Measurements from ENCODE around the gene SLC35A2.
A peak's percentile ranks its signal among the peaks of the same experiment; 100 is the strongest.

Gene SLC35A2

DNA sequence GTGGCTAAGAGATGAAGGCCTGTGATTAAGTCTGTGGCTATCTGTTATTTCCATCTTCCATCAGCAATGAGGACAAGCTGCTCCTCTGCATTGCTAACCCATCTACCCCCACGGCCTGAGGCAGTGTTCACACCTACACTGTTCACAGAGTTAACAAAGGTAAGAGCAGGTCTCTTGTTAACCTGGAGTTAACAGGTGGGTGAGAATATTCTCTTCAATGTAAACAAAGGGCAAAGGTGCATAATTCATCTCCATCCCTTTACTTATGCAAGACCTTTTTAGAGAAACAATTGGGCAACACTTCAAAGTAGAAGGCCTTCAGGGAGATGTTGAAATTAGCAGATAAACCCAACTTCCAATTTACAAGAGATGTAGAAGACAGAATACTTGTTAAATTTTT is 2.8 kb downstream of the SLC35A2 start:
- intact Hi-C loops (cut with DNase I), result no loop called here
- DNase-seq, result no peak

DNA sequence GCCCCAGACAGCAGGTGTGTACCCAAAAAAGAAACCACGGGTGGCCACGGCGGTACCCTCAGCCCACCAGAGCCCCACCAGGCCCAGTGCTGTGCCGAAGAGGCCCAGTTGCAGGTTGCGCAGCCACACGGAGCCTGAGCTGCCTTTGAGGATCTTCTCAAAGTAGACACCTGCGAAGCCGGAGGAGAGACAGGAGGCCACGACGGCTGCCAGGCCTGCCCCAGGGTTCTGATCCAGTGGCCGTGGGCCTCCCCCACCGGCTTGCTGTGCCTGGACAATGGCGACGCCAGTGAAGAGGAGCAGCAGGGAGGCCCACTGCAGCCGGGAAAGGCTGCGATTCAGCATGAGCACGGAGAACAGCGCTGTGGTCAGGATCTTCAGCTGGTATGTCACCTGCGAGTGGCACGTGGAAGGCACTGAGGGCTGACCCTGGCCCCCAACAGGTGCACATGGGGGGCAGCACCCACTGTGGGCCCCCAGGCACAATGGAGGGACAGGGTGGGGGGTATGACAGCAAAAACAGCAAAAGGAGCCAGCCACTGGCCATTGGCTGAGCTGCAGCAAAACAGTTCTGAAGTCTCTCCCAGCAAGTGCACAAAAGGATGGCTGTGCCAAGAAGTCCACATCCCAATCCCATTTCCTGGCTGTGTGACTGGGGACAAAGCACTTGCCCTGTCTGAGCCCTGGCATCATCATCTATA is 6.2 kb downstream of the SLC35A2 start:
- DNase-seq, result no peak
- intact Hi-C loops (cut with DNase I), result no loop called here

DNA sequence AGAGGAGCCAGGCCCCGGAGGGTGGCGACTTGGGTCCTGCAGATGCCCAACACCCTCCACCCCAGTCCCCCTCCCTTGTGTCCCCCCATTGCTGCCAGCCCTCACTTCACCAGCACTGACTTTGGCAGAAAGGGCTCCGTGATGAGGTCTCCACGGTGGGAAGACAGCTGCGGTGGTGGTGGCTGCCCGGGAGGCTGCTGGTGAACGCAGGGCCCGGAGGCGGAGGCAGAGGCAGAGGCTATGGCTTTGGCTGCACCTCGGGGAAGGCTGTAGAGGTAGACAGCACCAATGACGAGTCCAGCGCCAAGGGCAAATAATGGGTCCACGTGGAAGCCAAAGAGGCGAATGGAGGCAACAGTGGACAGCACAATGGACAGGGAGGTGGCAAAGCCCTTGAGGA is 6.8 kb downstream of the SLC35A2 start:
- intact Hi-C loops (cut with DNase I), result no loop called here
- DNase-seq, result no peak

DNA sequence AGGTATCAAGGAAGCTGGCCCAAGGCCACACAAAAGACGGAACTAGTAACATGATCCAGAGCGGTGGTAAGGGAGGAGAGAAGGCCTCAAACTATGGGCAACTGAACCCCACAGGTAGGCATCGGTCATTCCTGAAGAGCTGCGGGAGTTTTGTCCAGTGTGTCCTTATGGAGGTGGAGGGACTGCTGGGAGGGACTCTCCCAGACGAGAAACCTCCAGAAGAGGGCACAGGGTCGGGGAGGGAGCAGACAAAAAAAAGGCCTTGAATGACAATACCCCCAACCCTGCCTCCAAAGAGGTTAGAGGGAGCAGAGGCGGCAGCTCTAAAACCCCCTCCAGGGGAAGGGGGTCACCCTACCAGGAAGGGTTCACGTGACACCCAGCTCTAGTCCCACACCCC is 7.3 kb downstream of the SLC35A2 start:
- intact Hi-C loops (cut with DNase I), result no loop called here
- DNase-seq, result no peak

DNA sequence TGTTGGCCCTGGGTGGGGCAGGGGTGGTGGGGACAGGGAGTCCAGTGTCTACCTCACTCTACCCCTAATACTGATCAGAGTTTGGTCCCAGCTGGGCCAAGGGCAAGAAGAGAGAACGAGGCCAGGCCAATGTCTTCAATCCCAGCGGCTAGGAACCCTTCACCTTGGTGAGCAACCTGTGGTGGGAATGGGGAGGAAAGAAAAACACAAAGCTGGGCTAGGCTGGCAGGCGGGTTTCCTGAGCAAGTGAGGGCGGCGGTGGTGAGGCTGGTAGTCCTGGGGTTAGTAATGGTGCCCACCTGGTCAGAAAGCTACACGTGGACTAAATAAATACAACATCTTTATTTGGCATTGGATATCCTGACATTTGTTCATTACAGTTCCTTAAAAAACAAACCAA is 8.2 kb downstream of the SLC35A2 start:
- intact Hi-C loops (cut with DNase I), result no loop called here

DNA sequence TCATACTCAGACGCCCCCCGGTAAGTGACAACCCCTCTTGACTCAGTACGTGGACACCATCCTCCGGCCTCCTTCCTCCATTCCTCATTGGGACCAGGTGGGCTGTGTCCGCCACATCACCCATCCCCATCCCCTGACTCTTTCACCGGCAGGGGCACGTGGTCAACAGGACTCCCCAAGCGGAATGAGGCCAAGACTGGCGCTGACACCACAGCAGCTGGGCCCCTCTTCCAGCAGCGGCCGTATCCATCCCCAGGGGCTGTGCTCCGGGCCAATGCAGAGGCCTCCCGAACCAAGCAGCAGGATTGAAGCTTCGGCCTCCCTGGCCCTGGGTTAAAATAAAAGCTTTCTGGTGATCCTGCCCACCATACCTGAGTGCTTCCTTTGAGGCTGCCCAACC is 8.7 kb downstream of the SLC35A2 start:
- no peak for DNase-seq

More for the DNA sequence above, 8.2 kb downstream of the SLC35A2 start:
- DNase-seq, result no peak

DNA sequence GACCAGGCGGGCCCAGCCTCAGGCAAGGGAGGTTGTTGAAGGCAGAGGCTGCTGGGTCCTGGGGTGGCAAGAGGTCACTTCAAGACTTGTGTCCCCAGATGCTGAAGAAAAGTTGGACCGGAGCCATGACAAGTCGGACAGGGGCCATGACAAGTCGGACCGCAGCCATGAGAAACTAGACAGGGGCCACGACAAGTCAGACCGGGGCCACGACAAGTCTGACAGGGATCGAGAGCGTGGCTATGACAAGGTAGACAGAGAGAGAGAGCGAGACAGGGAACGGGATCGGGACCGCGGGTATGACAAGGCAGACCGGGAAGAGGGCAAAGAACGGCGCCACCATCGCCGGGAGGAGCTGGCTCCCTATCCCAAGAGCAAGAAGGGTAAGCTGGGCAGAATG is 9.3 kb downstream of the SLC35A2 start:
- intact Hi-C loops (cut with DNase I), result no loop called here

More for the DNA sequence above, 8.7 kb downstream of the SLC35A2 start:
- intact Hi-C loops (cut with DNase I), result no loop called here

DNA sequence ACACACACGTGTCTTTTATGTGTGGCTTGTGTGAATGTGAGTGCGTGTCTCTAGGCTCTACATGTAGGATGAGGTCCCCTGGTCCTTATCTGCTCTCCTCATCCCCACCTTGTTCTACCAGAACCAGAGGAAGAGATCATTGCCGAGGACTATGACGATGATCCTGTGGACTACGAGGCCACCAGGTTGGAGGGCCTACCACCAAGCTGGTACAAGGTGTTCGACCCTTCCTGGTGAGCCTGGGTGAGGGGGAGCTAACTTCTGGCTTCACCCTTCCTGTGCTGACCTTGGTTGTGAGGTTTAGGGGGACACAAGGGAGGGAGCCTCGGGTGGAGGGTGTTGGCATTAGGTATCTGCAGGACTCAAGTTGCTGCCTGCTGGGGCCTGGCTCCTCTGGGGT is 10.4 kb downstream of the SLC35A2 start:
- intact Hi-C loops (cut with DNase I), result no loop called here
- DNase-seq, result no peak

More for the DNA sequence above, 9.3 kb downstream of the SLC35A2 start:
- DNase-seq, result no peak

DNA sequence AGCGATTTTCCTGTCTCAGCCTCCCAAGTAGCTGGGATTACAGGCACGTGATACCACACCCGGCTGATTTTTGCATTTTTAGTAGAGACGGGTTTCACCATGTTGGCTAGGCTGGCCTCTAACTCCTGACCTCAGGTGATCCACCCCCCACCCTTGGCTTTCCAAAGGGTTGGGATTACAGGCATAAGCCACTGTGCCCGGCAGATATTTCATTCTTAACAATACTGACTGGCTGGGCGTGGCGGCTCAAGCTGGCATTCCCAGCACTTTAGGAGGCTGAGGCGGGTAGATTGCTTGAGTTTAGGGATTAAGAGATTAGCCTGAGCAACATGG is 12.4 kb downstream of the SLC35A2 start:
- no peak for DNase-seq
- intact Hi-C loops (cut with DNase I), result loop anchor here (10.0 kb wide), 2 partner anchors 94 to 224 kb away; partner anchors contain the start of gene HDAC6

DNA sequence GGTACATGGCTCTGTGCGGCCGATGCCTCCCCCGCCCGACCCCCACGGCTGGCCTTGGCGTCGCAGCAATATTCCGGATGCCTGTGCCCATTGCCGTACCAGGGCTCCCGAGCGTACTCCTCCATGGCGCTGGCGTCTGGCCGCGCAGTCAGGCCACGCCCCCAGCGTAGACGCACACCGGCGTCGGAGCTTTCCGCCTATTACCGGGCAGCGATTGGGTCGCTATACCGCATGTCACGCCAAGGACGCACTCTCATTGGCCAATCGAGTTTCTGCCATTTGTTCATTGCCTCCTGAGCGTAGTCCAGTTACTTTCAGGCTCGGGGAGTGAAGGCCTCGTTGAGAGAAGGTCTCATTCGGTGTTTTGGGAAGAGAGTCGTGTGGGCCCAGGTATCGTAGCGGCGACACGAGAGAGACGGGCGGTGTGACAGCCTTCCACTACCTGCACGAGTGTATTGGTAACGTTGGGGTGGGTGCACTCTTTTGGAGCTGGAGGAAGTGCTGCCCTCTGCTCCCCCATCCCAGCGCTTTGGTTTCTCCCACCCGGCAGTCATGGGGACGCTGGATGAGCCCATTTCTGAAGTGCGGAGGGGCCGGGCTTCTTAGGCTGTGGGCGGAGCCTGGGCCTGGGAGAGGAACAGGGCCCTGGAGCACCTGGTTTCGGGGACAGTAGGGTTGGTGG is 13.7 kb downstream of the SLC35A2 start, which contains the start of the genes PQBP1 and TIMM17B:
Gene PQBP1, plus strand, starts transcription at position 306 of the 682 bp plus-strand sequence. CDS start 580 bp downstream, outside the sequence.
Gene TIMM17B, minus strand, starts transcription at position 144 of the 682 bp plus-strand sequence. Its CDS starts 19 bp downstream, at position 125.
- peak; percentile 84 to 96 (median 92) for DNase-seq
- intact Hi-C loops (cut with DNase I), result loop anchor here (10.0 kb wide), 2 partner anchors 93 to 223 kb away; partner anchors contain the start of gene HDAC6

DNA sequence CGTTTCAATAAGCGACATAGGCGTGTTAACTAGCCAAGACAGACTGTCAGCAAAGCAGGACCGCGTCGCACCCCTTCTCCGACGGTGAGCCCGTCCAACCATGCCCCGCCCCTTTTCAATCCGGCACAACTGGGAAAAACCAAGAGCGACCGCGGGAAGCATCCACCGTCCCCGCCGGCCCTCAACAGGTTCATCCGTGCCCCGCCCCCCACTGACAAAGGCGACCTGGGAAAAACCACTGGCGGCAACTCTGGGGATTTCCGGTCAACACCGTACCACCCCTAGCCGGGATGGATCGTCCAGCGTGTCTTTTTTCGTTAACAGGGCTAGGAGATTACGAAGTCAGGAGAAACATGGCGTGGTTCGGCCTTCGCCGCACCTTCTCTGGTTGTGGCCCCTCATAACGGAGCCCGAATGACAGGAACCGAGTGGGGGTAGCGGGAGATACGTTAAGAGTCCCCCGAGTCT is 14.3 kb downstream of the SLC35A2 start:
- intact Hi-C loops (cut with DNase I), result loop anchor here (10.0 kb wide), 2 partner anchors 92 to 222 kb away; partner anchors contain the start of gene HDAC6
- DNase-seq, result peak in 41 of 42 donors; percentile 42 to 83 (median 71)

DNA sequence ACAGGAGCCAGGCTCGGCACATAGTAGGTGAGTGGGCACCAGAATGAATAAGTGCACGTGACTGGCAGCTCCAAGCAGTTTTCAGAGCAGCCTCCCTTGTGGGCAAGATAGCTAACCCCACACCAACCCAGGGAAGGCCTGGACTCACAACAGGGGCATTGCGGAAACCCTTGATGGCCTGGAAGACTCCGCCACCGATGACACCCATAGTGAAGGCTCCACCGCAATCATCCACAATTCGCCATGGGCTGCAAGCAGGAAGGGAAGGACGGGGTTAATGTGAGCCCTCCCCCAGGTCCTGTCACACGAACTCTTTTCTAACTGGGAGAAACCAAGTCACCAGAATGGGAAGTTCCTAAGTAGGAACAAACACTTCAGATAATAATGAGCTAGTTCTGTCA is 14.8 kb downstream of the SLC35A2 start:
- peak in 6 of 42 donors; percentile 11 to 37 (median 27) for DNase-seq
- intact Hi-C loops (cut with DNase I), result loop anchor here (10.0 kb wide), 2 partner anchors 92 to 222 kb away; partner anchors contain the start of gene HDAC6

DNA sequence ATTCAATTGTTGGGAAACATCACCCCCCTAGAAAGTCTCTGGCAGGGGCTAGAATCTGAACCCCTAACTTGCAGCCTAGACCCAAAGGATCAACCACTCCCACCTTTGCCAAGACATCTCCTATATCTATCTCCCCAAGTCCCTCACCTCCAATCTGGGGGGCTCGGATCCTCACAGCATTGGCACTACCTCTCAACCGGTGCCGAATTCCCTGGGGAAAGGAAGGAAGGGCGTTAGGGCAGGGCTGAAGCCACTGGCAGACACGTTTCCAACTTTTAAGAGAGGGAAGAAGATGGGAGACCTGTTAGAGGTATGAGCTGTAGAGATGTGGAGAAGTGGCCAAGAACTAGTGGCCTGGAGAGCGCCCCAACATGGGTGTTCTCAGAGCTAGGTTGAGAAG is 16.6 kb downstream of the SLC35A2 start:
- peak in 2 of 42 donors; percentile 3 to 8 for DNase-seq
- intact Hi-C loops (cut with DNase I), result loop anchor here (10.0 kb wide), 2 partner anchors 90 to 220 kb away; partner anchors contain the start of gene HDAC6

DNA sequence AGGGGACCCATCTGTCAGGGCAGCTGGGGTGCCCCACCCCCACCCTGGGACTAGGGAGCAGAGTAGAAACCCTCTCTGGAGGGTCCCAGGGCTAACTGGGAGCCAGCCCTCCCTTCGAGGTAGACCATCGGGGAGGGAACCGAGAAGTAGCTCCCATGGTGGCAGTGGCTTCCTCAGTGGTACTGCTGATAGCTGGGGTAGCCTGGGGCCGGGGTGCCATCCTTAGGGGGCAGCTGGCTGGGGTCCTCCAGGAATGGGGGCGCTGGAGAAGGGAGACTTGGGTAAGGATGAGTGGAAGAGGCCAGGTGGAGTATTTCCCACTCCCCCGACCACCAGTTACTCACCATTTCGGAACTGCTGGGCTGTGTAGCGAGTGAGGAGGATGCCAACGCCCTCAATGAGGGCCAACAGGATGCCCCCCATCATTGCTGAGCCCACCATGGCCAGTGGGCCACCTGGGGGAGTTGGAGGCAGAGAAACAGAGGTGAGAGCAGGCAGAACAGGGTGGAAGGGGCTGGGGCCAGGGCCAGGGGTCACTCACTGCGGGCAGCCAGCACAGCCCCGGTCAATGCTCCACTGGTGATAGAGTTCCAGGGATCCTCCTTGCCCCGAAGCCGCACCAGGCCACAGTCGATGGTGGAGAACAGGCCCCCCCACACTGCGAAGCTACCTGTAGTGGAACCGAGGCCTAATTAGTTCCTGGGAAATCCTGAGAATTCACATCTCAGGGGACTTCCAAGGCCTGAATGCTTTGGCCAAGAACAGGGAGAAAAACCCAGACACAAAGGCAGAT is 17.7 kb downstream of the SLC35A2 start:
- DNase-seq, result peak in 3 of 42 donors; percentile 3 to 28 (median 21)
- intact Hi-C loops (cut with DNase I), result loop anchor here (10.0 kb wide), 2 partner anchors 89 to 219 kb away; partner anchors contain the start of gene HDAC6

DNA sequence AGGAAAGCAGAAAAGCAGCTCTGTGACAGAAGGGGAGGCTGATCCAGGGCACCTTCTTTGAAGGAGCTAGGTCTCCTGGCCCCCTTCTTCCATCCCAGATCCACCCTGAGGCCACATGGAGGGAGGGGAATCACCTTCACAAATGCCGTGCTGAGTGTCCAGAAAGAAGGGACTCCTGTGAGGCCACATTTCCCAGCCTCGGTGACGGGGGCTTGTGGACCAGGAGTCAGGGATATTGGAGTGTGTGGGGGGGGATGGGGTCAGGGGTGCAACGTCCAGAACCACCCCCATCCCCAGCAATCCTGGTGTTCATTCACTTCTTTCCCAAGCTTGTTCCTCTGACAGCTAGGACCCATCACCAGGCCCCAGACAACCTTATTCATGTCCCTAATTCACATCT is 18.6 kb downstream of the SLC35A2 start:
- DNase-seq, result no peak
- intact Hi-C loops (cut with DNase I), result loop anchor here (10.0 kb wide), 2 partner anchors 88 to 218 kb away; partner anchors contain the start of gene HDAC6

DNA sequence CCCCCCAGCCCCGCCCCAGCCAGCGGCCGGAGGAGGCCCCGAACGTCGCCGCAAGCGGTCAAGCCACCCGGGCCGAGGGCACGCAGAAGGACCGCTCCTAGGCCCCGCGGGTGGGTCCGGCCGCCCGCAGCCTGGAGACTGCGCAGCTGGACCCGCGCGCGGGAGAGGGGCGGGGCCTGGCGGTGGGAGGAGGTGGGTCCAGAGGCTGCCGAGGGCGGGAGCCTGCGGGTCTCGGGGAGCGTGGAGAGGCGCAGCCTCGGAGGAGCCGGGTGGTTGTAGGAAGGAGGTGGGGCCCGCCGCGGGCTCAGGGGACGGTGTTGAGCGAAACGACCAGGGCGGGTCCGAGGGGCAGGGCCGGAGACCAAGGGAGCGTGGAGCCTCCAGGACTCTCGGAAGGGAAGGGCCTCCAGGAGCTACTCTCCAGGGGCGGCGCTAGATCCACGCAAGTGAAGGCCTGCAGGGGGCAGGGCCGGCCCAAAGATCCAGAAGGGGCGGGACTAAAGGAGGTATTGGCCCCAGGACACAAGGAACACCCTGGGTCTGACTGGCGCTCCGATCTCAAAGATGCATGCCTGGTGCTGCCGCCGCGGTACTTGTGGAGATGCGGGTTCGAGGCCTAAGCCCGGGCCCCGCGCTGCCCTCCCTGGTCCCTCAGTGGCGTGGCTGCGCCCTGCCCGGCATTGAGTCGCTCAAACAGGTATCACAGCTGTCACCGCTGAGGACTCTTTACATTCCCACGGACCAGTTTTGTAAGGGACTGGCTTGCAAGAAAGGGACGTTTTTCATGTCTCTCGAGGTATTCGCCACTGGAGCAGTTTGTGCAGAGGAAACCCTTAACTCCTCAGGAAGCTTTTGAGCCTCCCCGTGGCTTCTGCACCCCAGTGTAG is 19.8 kb downstream of the SLC35A2 start:
- intact Hi-C loops (cut with DNase I), result loop anchor here (10.0 kb wide), 2 partner anchors 87 to 217 kb away; partner anchors contain the start of gene HDAC6

DNA sequence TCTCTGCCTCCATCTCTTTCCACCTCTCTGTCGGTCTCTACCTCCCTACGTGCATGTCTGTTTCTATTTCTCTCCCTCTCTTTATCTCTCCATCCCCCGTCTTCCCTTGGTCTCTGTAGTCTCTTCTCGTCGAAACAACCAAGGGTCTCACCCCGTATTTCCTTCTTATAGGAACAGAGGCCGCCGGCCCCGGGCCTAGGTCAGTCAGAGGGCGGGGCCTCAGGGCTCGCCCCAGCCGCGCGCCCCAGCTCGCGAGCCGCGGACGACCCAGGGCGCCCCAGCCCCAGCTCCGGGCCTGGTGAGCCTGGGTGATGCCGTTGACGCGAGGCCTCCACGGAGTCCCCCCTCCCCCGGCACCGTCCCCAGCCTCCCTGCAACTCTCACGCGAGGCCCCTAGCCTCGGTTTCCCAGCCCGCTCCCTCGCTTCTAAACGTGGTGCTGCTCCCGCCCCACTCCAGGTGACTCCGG is 20.5 kb downstream of the SLC35A2 start:
- intact Hi-C loops (cut with DNase I), result loop anchor here (10.0 kb wide), 2 partner anchors 86 to 216 kb away; partner anchors contain the start of gene HDAC6
- peak in 8 of 42 donors; percentile 2 to 36 (median 22) for DNase-seq

More for the DNA sequence above, 19.8 kb downstream of the SLC35A2 start:
- peak; percentile 59 to 90 (median 80) for DNase-seq
